ENCODE measurements around the gene SDR42E2. TPM values are rescaled to one million over a fixed set of nuclear protein-coding genes. Genes with fewer than 3 reads are reported as not detected.
A peak's percentile ranks its signal among the peaks of the same experiment; 100 is the strongest.

Gene SDR42E2
- total and polyA plus RNA-seq, 2 of the 8 experiments (the other 6 are each of a cell fraction or from before 2014, with no cell fraction given): 0.08 TPM; not detected in 1

DNA sequence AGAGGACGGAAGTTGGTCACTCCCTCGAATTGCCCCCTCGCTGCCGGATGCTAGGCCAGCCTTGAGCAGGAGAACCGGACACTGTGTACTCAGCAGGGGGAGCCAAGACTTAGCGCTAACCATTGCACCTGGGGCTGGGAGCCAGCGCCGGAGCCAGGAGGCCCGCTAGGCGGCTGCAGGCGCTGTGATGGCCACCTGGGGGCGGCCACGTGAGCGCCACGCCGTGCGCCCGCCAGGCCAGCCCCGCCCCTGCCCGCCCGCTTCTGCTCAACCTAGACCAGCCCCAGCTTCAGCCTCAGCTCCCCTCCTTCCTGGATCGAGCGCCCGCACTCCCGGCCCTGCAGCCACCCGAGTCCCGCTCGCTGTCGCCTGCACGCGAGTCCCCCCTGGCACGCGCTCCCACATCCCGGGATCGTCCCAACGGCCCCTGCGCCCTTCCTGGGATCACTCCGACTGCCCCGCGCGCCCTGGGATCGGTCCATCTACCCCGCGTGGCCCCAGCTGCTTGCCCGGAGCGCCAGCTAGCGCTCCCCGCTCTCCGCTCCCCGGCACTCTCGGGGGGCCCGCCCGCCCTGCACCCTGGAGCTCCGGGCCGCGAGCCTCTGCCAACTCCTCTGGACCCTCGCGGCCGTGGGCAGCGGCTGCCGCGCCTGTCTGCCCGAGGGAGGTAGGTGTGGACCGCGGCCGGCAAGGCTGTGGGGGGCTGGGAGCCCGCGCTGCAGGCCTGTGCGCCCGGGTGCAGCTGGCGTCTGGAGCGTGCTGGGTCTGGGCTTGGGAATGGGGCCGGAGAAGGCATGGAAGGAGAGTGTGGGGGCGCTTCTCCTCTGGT lies 43.9 kb downstream of the SDR42E2 start, which contains the start of gene EEF2K (continued):
- TF ChIP-seq, protein P1, sequence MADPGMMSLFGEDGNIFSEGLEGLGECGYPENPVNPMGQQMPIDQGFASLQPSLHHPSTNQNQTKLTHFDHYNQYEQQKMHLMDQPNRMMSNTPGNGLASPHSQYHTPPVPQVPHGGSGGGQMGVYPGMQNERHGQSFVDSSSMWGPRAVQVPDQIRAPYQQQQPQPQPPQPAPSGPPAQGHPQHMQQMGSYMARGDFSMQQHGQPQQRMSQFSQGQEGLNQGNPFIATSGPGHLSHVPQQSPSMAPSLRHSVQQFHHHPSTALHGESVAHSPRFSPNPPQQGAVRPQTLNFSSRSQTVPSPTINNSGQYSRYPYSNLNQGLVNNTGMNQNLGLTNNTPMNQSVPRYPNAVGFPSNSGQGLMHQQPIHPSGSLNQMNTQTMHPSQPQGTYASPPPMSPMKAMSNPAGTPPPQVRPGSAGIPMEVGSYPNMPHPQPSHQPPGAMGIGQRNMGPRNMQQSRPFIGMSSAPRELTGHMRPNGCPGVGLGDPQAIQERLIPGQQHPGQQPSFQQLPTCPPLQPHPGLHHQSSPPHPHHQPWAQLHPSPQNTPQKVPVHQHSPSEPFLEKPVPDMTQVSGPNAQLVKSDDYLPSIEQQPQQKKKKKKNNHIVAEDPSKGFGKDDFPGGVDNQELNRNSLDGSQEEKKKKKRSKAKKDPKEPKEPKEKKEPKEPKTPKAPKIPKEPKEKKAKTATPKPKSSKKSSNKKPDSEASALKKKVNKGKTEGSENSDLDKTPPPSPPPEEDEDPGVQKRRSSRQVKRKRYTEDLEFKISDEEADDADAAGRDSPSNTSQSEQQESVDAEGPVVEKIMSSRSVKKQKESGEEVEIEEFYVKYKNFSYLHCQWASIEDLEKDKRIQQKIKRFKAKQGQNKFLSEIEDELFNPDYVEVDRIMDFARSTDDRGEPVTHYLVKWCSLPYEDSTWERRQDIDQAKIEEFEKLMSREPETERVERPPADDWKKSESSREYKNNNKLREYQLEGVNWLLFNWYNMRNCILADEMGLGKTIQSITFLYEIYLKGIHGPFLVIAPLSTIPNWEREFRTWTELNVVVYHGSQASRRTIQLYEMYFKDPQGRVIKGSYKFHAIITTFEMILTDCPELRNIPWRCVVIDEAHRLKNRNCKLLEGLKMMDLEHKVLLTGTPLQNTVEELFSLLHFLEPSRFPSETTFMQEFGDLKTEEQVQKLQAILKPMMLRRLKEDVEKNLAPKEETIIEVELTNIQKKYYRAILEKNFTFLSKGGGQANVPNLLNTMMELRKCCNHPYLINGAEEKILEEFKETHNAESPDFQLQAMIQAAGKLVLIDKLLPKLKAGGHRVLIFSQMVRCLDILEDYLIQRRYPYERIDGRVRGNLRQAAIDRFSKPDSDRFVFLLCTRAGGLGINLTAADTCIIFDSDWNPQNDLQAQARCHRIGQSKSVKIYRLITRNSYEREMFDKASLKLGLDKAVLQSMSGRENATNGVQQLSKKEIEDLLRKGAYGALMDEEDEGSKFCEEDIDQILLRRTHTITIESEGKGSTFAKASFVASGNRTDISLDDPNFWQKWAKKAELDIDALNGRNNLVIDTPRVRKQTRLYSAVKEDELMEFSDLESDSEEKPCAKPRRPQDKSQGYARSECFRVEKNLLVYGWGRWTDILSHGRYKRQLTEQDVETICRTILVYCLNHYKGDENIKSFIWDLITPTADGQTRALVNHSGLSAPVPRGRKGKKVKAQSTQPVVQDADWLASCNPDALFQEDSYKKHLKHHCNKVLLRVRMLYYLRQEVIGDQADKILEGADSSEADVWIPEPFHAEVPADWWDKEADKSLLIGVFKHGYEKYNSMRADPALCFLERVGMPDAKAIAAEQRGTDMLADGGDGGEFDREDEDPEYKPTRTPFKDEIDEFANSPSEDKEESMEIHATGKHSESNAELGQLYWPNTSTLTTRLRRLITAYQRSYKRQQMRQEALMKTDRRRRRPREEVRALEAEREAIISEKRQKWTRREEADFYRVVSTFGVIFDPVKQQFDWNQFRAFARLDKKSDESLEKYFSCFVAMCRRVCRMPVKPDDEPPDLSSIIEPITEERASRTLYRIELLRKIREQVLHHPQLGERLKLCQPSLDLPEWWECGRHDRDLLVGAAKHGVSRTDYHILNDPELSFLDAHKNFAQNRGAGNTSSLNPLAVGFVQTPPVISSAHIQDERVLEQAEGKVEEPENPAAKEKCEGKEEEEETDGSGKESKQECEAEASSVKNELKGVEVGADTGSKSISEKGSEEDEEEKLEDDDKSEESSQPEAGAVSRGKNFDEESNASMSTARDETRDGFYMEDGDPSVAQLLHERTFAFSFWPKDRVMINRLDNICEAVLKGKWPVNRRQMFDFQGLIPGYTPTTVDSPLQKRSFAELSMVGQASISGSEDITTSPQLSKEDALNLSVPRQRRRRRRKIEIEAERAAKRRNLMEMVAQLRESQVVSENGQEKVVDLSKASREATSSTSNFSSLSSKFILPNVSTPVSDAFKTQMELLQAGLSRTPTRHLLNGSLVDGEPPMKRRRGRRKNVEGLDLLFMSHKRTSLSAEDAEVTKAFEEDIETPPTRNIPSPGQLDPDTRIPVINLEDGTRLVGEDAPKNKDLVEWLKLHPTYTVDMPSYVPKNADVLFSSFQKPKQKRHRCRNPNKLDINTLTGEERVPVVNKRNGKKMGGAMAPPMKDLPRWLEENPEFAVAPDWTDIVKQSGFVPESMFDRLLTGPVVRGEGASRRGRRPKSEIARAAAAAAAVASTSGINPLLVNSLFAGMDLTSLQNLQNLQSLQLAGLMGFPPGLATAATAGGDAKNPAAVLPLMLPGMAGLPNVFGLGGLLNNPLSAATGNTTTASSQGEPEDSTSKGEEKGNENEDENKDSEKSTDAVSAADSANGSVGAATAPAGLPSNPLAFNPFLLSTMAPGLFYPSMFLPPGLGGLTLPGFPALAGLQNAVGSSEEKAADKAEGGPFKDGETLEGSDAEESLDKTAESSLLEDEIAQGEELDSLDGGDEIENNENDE (IDR thresholded peaks at IDR 0.05; ENCODE audit: insufficient replicate concordance, low read length): no peak
- TF ChIP-seq CBX8 (IDR thresholded peaks at IDR 0.05; ENCODE audit: borderline replicate concordance, low read depth, low read length) (no peak), CBX5 (IDR thresholded peaks at IDR 0.05; ENCODE audit: low read depth, low read length) (no peak), CHD1 (IDR thresholded peaks at IDR 0.05; ENCODE audit: low read depth, low read length) (no peak), TEAD4 (IDR thresholded peaks at IDR 0.05; ENCODE audit: low read depth, low read length) (no peak), HDAC6 (IDR thresholded peaks at IDR 0.05; ENCODE audit: low read depth, low read length) (no peak), SIN3A (conservative IDR thresholded peaks at IDR 0.05 in 1 of 2, IDR thresholded peaks at IDR 0.05 in 1 of 2; ENCODE audit: low read depth in 1 of 2, low read length in 2 of 2) (peak in 1 of 2 experiments; percentile 65; a peak in 2 of 4 replicates), CEBPB (IDR thresholded peaks at IDR 0.05; ENCODE audit: low read depth, low read length) (no peak), EP300 (IDR thresholded peaks at IDR 0.05; ENCODE audit: borderline replicate concordance in 1 of 2, low read depth in 2 of 2, low read length in 2 of 2) (peak in 1 of 2 experiments; percentile 39; a peak in 1 of 3 replicates), KDM5A (IDR thresholded peaks at IDR 0.05; ENCODE audit: low read length) (no peak)
